BE2C (cell line): ENCODE results near the gene ADCY1.

Source experiments
- DNase-seq: peaks from one replicate; pipeline ENCODE4 v3.0.0-alpha.2; 2020
- H3K27me3 ChIP-seq: fragments of 250-450 bp; sonication (Bioruptor Pico); 2 replicates; pipeline ENCODE4 v1.5.1; 2020; ENCODE audit warnings: mild to moderate bottlenecking
- H3K36me3 ChIP-seq: fragments of 250-450 bp; sonication (Bioruptor Pico); 2 replicates; pipeline ENCODE4 v1.5.1; 2020; ENCODE audit warnings: mild to moderate bottlenecking
- H3K4me1 ChIP-seq: fragments of 250-450 bp; sonication (Bioruptor Pico); 2 replicates; pipeline ENCODE4 v1.5.1; 2020
- H3K4me3 ChIP-seq: 2 replicates; pipeline ENCODE4 v1.5.1; 2011; ENCODE audit warnings: low read depth, low read length
- H3K9me3 ChIP-seq: fragments of 250-450 bp; sonication (Bioruptor Pico); 2 replicates; pipeline ENCODE4 v1.5.1; 2020
- TF ChIP-seq, protein P1 (sequence below): IDR thresholded peaks from 2 replicates; pipeline ENCODE4 v1.5.1; 2012; ENCODE audit warnings: mild to moderate bottlenecking, low read depth, low read length

The ADCY1 gene

GRCh38 chr7:45657136-45657889, 83.1 kb downstream of the ADCY1 start:
- H3K4me3 ChIP-seq, result no peak overlapping the region
- H3K27me3 ChIP-seq, result no peaks in the 10 kb centered on the region
- H3K4me1 ChIP-seq, result no peaks in the 10 kb centered on the region
- H3K36me3 ChIP-seq, result no peaks in the 10 kb centered on the region
- TF ChIP-seq, protein P1, sequence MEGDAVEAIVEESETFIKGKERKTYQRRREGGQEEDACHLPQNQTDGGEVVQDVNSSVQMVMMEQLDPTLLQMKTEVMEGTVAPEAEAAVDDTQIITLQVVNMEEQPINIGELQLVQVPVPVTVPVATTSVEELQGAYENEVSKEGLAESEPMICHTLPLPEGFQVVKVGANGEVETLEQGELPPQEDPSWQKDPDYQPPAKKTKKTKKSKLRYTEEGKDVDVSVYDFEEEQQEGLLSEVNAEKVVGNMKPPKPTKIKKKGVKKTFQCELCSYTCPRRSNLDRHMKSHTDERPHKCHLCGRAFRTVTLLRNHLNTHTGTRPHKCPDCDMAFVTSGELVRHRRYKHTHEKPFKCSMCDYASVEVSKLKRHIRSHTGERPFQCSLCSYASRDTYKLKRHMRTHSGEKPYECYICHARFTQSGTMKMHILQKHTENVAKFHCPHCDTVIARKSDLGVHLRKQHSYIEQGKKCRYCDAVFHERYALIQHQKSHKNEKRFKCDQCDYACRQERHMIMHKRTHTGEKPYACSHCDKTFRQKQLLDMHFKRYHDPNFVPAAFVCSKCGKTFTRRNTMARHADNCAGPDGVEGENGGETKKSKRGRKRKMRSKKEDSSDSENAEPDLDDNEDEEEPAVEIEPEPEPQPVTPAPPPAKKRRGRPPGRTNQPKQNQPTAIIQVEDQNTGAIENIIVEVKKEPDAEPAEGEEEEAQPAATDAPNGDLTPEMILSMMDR, result no peak
- H3K9me3 ChIP-seq, result no peaks in the 10 kb centered on the region
- DNase-seq, result no peak

GRCh38 chr7:45657890-45658715, 83.9 kb downstream of the ADCY1 start:
- DNase-seq, result no peak
- Histone ChIP-seq H3K4me3 (no peak overlapping the region), H3K36me3 (no peaks in the 10 kb centered on the region; the same call in 1 of the 2 replicates), H3K4me1 (no peaks in the 10 kb centered on the region), H3K9me3 (no peaks in the 10 kb centered on the region), H3K27me3 (no peaks in the 10 kb centered on the region)
- TF ChIP-seq, protein P1, result no peak

DNA sequence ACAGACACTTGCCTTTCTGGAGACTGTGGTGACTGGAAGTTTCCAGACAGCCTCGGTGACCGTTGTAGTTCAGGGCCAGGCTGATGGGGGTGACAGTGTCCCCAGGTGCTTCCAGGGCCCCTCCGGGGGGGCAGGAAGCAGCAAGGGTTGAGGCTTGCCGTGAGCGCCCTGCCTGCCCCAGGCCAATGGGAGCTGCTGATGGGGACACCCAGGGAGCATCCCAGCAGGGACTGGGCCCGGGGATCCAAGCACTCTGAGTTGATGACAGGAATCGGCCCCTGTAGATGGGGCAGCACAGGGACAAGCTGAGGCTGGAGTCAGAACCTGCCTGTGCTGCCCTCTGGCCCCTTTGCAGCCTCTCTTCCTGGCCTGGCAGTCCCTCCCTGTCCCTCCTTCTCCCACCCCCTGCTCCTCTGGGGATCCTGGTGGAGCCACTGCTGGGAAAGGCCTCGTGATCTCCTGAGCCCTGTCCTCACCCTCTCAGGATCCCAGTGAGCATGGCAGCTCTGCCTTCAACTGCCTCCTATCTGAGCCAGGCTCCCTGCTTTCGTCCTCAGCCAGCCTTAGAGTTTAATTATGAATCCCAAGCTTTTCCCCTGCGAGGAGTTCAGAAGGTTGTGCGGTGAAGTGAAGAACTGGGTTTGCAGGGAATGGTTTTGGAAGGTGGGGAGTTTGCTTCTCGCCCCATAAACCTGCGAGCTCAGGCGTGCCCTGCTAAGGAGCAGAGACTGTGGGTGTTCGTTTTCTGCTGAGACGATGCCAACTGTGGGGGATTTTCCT, 84.7 kb downstream of the ADCY1 start:
- DNase-seq, result no peak
- TF ChIP-seq, protein P1, result no peak
- no peaks in the 10 kb centered on the region for H3K27me3 ChIP-seq

DNA sequence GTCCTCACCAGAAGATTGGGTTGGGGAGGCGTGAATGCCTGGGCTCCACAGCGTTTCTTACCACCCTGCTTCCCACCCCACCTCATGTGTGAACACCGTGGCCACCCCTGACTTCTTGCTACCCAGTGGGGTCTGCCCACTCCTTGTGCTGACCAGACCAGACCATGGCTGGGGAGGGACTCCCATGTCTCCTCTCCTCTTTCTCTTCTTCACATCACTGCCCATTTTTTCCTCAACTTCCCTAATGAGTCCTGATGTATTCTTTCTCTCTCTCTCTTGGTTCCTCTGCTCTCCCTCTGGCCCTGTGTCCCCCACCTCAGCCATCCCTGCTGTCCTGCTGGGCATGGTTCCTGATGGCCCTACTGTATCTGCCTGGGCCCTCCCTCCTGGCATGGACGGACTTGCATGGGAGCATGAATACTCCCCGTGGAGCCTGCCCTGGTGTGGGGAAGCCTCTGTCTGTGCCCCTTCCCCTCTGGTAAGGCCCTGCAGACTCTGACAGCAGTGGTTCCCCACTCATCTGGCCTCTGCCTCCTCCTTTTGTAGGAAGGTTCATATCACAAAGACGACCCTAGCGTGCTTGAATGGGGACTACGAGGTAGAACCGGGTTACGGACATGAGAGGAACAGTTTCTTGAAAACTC, 85.5 kb downstream of the ADCY1 start:
- Histone ChIP-seq H3K36me3 (no peaks in the 10 kb centered on the region; the same call in 1 of the 2 replicates), H3K4me3 (no peak overlapping the region), H3K27me3 (no peaks in the 10 kb centered on the region), H3K9me3 (no peaks in the 10 kb centered on the region), H3K4me1 (no peaks in the 10 kb centered on the region)
- TF ChIP-seq, protein P1, result no peak
- DNase-seq, result no peak

More for the DNA sequence above, 84.7 kb downstream of the ADCY1 start:
- H3K9me3 ChIP-seq, result no peaks in the 10 kb centered on the region
- H3K4me3 ChIP-seq, result no peak overlapping the region
- H3K4me1 ChIP-seq, result no peaks in the 10 kb centered on the region
- no peaks in the 10 kb centered on the region; the same call in 1 of the 2 replicates for H3K36me3 ChIP-seq

DNA sequence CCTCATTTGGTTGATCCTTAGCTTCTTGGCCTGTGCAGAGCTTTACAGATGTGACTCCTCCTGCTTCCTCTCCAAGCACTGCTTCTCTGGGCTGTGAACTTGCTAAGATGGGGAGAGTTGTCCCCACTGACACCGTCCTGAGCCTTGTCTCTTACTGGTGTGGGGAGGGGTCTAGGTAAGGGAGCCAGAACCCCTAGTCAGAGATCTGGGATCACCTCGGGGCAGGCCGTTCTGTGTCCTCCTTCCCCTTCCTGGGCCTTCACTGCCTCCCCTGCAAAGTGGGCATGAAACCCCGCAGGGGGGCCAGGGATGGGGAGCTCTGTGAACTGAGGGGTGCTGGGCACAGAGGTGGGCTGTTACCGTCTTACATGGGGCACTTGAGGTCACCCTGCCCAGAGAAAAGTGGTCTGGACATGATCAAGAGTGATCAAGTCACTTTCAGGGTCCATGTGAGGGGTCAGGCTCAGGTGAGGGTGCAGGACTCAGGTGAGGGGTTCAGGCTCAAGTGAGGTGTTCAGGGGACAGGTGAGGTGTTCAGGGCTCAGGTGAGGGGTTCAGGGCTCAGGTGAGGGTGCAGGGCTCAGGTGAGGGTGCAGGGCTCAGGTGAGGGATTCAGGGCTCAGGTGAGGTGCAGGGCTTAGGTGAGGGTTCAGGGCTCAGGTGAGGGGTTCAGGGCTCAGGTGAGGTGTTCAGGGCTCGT, 86.2 kb downstream of the ADCY1 start:
- no peak overlapping the region for H3K4me3 ChIP-seq
- H3K4me1 ChIP-seq, result no peaks in the 10 kb centered on the region
- H3K36me3 ChIP-seq, result no peaks in the 10 kb centered on the region; the same call in 1 of the 2 replicates
- H3K27me3 ChIP-seq, result no peaks in the 10 kb centered on the region
- TF ChIP-seq, protein P1, result no peak
- no peaks in the 10 kb centered on the region for H3K9me3 ChIP-seq
- DNase-seq, result no peak
